GM12864 (cell line): ENCODE measurements around the gene PRAF2.

ENCODE experiments used
- DNase-seq: peaks from one replicate; pipeline ENCODE4 v3.0.0-alpha.2; 2011; ENCODE audit warnings: low read depth
- H3K4me3 ChIP-seq: 2 replicates; pipeline ENCODE4 v1.5.1; 2011; ENCODE audit warnings: mild to moderate bottlenecking, low read depth, low read length, control low read depth
- TF ChIP-seq, protein P1 (sequence below): IDR thresholded peaks from 2 replicates; pipeline ENCODE4 v1.5.1; 2011; ENCODE audit warnings: low read depth, mild to moderate bottlenecking, moderate library complexity, low read length, control low read depth, inconsistent platforms; ENCODE audit errors: missing control alignments

The PRAF2 gene, protein sequence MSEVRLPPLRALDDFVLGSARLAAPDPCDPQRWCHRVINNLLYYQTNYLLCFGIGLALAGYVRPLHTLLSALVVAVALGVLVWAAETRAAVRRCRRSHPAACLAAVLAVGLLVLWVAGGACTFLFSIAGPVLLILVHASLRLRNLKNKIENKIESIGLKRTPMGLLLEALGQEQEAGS

DNA sequence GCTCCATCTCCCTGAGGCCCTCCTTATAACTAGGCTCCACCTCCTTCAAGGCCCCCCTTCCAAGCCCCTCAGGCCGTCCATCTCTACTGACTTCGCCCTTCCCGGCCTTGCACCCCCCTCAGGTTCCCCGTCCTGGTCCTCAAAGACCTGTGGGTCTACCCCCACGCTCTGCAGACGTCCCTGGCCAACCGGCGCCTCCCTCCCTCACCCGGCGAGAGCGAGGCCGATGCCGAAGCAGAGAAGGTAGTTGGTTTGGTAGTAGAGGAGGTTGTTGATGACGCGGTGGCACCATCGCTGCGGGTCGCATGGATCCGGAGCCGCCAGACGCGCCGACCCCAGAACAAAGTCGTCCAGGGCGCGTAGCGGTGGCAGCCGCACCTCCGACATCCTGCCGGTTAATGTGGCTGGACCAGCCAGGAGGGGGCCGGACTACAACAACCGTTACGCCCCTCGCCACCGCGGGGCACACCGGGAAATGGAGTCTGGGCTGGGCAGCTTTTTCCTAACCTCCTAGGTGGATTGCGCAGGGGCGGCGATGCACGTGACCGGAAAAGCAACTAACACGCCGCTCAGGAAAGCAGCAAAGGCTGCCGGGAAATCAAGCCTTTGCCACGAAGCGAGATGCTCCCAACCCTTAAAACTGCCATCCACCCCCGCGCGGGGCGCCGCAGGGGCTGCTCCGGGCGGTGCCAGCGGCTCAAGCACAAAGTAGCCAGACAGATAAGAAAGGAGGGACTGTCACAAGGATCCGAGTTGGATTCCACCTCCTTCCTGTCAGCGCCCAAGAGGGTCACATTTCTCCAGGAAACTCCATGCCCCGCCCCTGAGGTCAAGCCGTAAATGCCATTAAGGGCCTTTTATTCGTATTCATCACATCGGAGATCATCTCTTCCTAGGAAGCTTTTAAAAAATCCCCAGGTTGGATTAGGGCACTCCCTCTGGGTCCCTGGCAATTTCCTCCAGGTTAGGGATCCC, at the start of gene PRAF2:
Gene PRAF2 (minus strand): TSS at position 402 of the 975 bp plus-strand sequence. CDS start 15 bp downstream, at position 387.
- DNase-seq, result peak; percentile 75
- TF ChIP-seq, protein P1, sequence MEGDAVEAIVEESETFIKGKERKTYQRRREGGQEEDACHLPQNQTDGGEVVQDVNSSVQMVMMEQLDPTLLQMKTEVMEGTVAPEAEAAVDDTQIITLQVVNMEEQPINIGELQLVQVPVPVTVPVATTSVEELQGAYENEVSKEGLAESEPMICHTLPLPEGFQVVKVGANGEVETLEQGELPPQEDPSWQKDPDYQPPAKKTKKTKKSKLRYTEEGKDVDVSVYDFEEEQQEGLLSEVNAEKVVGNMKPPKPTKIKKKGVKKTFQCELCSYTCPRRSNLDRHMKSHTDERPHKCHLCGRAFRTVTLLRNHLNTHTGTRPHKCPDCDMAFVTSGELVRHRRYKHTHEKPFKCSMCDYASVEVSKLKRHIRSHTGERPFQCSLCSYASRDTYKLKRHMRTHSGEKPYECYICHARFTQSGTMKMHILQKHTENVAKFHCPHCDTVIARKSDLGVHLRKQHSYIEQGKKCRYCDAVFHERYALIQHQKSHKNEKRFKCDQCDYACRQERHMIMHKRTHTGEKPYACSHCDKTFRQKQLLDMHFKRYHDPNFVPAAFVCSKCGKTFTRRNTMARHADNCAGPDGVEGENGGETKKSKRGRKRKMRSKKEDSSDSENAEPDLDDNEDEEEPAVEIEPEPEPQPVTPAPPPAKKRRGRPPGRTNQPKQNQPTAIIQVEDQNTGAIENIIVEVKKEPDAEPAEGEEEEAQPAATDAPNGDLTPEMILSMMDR, result no peak
- peak within 1 kb of the TSS; percentile 65 for H3K4me3 ChIP-seq

DNA sequence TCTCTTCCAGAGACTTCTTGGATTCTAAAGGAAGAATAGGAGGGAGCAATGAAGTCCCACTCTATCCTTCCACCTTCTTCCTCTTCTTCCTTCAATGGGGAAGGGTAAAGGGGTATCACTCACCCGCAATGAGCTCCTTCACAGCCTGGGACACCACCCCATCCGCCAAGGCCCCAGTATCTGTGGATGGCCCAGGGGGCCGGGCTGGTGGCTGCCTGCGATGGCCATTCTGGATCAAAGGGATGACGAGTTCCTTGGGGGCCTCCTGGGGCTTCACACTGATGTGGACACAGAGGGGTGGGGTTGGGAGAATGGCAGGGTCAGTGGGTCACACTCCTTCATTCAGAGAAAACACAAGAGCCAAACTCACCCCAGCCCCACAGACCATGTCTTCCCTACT, 48.7 kb upstream of the PRAF2 start:
- H3K4me3 ChIP-seq, result peak overlapping the region; percentile 85
- TF ChIP-seq, protein P1, result no peak
- DNase-seq, result no peak

DNA sequence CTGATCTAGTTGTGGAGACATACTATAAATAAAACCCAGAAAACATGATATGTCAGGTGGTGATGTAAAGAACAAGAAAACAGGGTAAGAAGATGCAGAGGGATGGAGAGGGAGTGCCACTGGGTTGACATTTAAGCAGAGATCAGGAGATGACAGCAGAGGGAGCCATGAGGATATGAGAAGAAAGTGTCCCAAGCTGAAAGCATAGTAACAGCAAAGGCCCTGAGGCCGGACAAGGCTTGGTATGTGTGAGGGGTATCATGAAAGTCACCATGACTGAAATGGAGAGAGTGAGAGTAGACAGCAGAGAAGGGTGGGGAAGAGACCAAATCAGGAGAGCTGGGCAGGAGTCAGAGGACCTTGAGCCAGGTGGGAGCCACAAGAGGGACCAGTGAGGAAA, 46.3 kb upstream of the PRAF2 start:
- no peak for DNase-seq
- H3K4me3 ChIP-seq, result no peak overlapping the region
- TF ChIP-seq, protein P1, result no peak

DNA sequence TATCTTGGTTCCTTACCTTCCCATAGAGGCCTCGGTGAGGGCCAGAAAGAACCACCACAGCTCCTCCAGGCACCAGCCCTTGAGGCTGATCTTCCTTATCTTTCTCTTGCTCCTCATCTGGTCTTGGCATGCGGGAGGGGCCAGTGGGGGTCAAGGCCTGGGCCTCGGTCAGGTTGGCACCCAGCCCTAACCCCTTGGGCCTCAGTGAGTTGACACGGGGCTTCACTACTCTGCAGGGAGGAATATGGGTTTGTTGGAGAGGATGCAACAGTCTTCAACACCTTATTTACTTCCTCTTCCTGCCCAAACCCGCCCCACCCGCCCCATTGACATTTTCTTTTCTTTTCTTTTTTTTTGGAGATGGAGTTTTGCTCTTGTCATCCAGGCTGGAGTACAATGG, 43.8 kb upstream of the PRAF2 start:
- DNase-seq, result no peak
- H3K4me3 ChIP-seq, result no peak overlapping the region
- TF ChIP-seq, protein P1, result no peak

DNA sequence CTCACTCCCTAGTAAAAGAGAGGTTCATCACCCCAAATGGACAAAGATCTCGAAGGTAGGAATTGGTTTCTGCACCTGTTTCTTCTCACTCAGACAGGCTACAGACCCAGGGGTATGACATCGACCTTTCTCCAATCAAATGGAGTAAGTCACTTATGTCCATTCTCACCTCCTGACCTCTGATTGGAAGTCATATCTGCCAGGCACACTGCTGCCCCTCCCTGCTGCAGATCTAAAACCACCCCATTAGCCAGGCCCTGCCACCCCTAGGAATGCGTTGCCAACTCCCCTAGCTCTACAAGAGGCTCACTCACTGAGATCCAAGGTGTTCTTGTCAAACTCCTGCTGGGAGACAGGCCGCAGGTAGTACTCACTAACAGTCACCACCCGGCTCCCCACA, 42.9 kb upstream of the PRAF2 start:
- no peak for DNase-seq

DNA sequence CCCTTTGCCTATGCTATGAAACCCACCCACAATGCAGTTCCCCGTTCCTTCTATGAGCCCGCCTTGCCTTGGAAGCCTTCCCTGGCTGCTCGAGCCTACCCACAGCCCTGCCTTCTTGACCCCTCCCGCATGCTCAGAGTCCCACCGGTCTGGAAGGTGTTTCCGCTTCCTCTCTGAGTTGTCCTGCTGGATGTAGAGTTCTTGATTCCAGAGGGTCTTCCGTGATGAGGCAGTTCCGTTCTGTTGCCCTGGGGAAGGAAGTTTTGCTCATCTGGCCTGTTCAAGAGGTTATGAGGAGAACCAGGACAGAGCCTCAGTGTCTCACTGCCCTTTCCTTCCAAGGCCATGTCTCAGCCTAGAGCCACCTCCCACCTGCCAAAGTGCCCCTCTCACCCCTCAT, 42.3 kb upstream of the PRAF2 start:
- DNase-seq, result no peak
- TF ChIP-seq, protein P1, result no peak
- H3K4me3 ChIP-seq, result no peak overlapping the region

More for the DNA sequence above, 42.9 kb upstream of the PRAF2 start:
- TF ChIP-seq, protein P1, result no peak
- no peak overlapping the region for H3K4me3 ChIP-seq
